ENCODE data around the gene GRK5. TPM values are rescaled to one million over a fixed set of nuclear protein-coding genes. Genes with fewer than 3 reads are reported as not detected.

The GRK5 gene
- total RNA-seq, 6 experiments from 2014 or later = 9.7 to 16.8 (median 15.9) TPM

- no peaks in the 10 kb centered on the region; the same call in 1 of the 2 replicates for H3K27me3 Mint-ChIP-seq (ENCODE audit: insufficient read depth)
- peak overlapping the region; percentile 98 for H3K4me3 Mint-ChIP-seq
- DNase-seq = peak; percentile 46
- H3K4me1 Mint-ChIP-seq (ENCODE audit: low read depth) = peaks cover 66% of the 10 kb centered on the region
- no peaks in the 10 kb centered on the region for H3K36me3 Mint-ChIP-seq (ENCODE audit: low read depth)
- H3K27ac Mint-ChIP-seq = peak overlapping the region; percentile 86
- no peaks in the 10 kb centered on the region for H3K9me3 Mint-ChIP-seq
- no peak for TF ChIP-seq CTCF (IDR thresholded peaks at IDR 0.05)
Observed at GRCh38 chr10:119207713-119208552, 562 bp downstream of the GRK5 start.

- H3K4me1 Mint-ChIP-seq (ENCODE audit: low read depth) = peaks cover 59% of the 10 kb centered on the region
- H3K27me3 Mint-ChIP-seq (ENCODE audit: insufficient read depth) = no peaks in the 10 kb centered on the region; the same call in 1 of the 2 replicates
Observed at GRCh38 chr10:119208553-119208940, 1.2 kb downstream of the GRK5 start.

GRCh38 chr10:119209035-119209735, 1.8 kb downstream of the GRK5 start:
- H3K36me3 Mint-ChIP-seq (ENCODE audit: low read depth) = no peaks in the 10 kb centered on the region
- H3K27me3 Mint-ChIP-seq (ENCODE audit: insufficient read depth) = no peaks in the 10 kb centered on the region; the same call in 1 of the 2 replicates
- no peak for DNase-seq
- peak overlapping the region; percentile 98 for H3K4me3 Mint-ChIP-seq
- peak; percentile 90 for TF ChIP-seq CTCF (IDR thresholded peaks at IDR 0.05)
- no peaks in the 10 kb centered on the region for H3K9me3 Mint-ChIP-seq
- H3K27ac Mint-ChIP-seq = peak overlapping the region; percentile 86
- peaks cover 55% of the 10 kb centered on the region for H3K4me1 Mint-ChIP-seq (ENCODE audit: low read depth)

More at GRCh38 chr10:119208553-119208940, 1.2 kb downstream of the GRK5 start:
- no peak for TF ChIP-seq CTCF (IDR thresholded peaks at IDR 0.05)
- Mint-ChIP-seq H3K36me3 (ENCODE audit: low read depth) (no peaks in the 10 kb centered on the region), H3K27ac (peak overlapping the region; percentile 86), H3K4me3 (peak overlapping the region; percentile 98), H3K9me3 (no peaks in the 10 kb centered on the region)
- DNase-seq = no peak

- no peaks in the 10 kb centered on the region for H3K36me3 Mint-ChIP-seq (ENCODE audit: low read depth)
- TF ChIP-seq CTCF (IDR thresholded peaks at IDR 0.05) = no peak; the same call in none of the 2 replicates
- H3K27me3 Mint-ChIP-seq (ENCODE audit: insufficient read depth) = no peaks in the 10 kb centered on the region; the same call in 1 of the 2 replicates
- no peak for DNase-seq
- H3K27ac Mint-ChIP-seq = peak overlapping the region; percentile 86
- peaks cover 55% of the 10 kb centered on the region for H3K4me1 Mint-ChIP-seq (ENCODE audit: low read depth)
- peak overlapping the region; percentile 98 for H3K4me3 Mint-ChIP-seq
- H3K9me3 Mint-ChIP-seq = no peaks in the 10 kb centered on the region
Observed at GRCh38 chr10:119209736-119210355, 2.5 kb downstream of the GRK5 start.

- Mint-ChIP-seq H3K4me1 (ENCODE audit: low read depth) (peaks cover 56% of the 10 kb centered on the region), H3K9me3 (no peaks in the 10 kb centered on the region), H3K4me3 (peak overlapping the region; percentile 76), H3K36me3 (ENCODE audit: low read depth) (no peaks in the 10 kb centered on the region), H3K27ac (peak overlapping the region; percentile 74), H3K27me3 (ENCODE audit: insufficient read depth) (no peaks in the 10 kb centered on the region; the same call in 1 of the 2 replicates)
- TF ChIP-seq CTCF (IDR thresholded peaks at IDR 0.05) = no peak
- no peak for DNase-seq
Observed at GRCh38 chr10:119210633-119211032, 3.3 kb downstream of the GRK5 start.
